Fibroblast of lung (primary cell): ENCODE results near the gene PTPN14.

Experiments
- CTCF ChIP-seq, 2 donors: IDR thresholded peaks in 1 of 2; conservative IDR thresholded peaks in 1 of 2; 1 replicate in 1 of 2; 2 replicates in 1 of 2; pipeline ENCODE4 v1.5.1; 2011 to 2012; ENCODE audit warnings: low read length in 2 of 2, control low read depth in 1 of 2, inconsistent platforms in 1 of 2, low read depth in 1 of 2, mild to moderate bottlenecking in 1 of 2
- EZH2 ChIP-seq: IDR thresholded peaks from 2 replicates; pipeline ENCODE4 v1.5.1; 2012; ENCODE audit warnings: low read length, control low read depth, mild to moderate bottlenecking; ENCODE audit errors: missing control alignments

- no peak for TF ChIP-seq CTCF (conservative IDR thresholded peaks at IDR 0.05 in 1 of 2, IDR thresholded peaks at IDR 0.05 in 1 of 2; ENCODE audit: low read depth in 1 of 2, low read length in 2 of 2)
- no peak for TF ChIP-seq EZH2
Measured at GRCh38 chr1:214500340-214501055, 50.9 kb downstream of the PTPN14 start.
